Epidermal melanocyte (primary cell): Measurements from ENCODE around the gene MYL9.

ENCODE experiments used
- DNase-seq: peaks from one replicate; pipeline ENCODE4 v3.0.0; 2011; ENCODE audit warnings: low spot score; ENCODE audit not compliant: insufficient read length

Gene MYL9

GRCh38 chr20:36579996-36580545 lies 38.8 kb downstream of the MYL9 start:
- DNase-seq, result no peak

GRCh38 chr20:36582322-36582721 lies 41.0 kb downstream of the MYL9 start:
- DNase-seq, result no peak

DNA sequence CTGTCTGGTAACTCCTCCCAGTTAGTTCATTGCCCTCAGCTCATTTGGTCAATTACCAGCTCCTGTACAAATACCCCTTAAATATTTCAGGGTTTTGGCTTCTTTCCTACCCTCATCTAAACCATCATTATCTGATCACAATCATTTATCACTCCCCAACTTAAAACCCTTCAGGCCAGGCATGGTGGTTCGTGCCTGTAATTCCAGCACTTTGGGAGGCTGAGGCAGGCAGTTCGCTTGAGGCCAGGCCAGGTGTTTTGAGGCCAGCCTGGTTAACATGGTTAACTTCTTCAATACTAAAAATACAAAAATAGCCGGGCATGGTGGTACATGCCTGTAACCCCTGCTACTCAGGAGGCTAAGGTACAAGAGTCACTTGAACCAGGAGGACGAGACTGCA lies 41.5 kb downstream of the MYL9 start:
- DNase-seq, result no peak

DNA sequence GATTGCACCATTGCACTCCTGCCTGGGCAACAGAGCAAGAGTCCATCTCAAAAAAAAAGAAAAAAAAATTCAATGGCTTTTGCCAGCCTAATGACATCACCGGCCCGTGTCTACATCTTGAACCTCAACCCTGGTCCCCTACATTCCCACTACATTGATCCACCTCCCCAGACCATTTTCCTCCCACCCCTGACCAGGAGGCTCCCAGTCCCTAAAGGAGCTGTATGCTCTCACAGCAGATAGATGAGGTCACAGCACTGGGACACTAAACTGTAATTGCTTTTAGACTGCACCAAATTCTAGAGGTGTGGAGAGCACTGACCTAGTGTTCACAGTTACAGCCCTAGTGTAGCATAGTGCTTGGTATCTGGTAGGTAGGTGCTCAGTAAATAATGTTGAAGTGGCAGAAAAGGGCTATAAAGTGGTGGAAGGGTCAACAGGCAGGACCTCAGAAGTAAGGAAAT lies 42.7 kb downstream of the MYL9 start:
- DNase-seq, result no peak

DNA sequence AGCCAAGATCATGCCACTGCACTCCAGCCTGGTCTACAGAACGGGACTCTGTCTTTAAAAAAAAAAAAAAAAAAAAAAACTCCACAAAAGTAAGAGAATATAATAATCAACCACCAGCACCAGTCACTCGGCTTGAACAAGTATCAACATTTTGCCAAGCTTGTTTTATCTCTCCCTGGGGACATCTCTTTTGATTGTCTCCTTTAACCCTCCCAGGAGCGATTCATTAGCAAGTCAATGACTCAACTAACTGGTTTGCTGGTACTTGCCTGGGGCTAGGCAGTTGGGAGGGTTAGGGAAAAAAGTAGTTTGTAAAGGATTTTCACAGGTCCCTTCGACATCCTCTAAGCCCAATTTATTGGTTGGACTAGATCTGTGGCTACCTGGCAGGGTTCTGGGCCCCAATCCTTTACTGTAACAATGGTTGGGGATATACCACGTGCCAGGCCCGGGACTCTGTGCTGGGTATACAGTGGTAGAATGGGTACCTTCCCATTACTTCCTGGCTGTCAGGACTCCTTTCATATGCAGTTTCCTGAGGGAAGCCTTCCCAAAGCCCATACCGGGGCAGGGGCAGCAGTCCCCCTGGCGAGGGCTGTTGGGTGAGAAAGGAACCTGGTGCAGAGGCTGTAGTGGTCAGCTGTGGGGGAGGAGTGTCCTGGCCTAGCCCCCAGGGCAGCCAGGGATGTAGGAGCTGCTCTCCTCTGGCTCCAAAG lies 44.2 kb downstream of the MYL9 start:
- DNase-seq, result no peak

- no peak for DNase-seq
Measured at GRCh38 chr20:36587388-36588070, 46.2 kb downstream of the MYL9 start.

DNA sequence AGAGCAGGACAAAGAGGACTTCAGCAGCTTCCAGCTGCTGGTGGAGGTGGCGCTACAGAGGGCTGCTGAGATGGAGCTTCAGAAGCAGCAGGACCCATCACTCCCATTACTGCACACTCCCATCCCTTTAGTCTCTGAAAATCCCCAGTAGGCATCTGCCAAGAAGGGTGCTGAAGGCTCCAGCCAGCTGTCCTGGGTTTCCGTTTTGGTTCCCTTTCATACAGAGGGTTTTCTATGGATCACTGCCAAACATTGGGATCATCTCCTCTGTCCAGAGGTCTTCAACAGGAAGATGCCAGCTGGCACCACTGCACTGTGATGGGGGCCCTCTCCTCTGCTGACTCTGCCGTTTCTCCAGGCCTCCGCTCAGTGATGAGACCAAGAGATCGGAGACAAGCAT lies 50.0 kb downstream of the MYL9 start:
- DNase-seq, result no peak

GRCh38 chr20:36591854-36592641 lies 50.7 kb downstream of the MYL9 start:
- DNase-seq, result no peak

GRCh38 chr20:36593347-36593929 lies 52.1 kb downstream of the MYL9 start:
- no peak for DNase-seq

DNA sequence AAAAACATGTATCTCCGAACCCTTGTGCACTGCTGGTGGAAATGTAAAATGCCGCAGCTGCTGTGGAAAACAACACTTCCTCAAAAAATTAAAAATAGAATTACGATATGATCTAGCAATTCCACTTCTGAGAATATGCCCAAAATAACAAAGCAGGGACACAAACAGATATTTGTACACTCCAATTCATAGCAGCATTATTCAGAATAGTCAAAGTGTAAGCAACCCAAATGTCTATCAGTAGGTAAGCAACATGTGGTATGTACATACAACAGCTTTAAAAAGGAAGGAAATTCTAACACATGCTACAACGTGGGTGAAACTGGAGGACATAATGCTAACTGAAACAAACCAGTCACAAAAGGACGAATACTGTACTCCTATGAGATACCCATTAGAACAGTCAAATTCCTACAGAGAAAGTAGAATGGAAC lies 58.6 kb downstream of the MYL9 start:
- no peak for DNase-seq
